K562 (cell line): ENCODE measurements around the gene ARMC7. TPM values are rescaled to one million over a fixed set of nuclear protein-coding genes. Genes with fewer than 3 reads are reported as not detected.

Experiments
- CHD7 ChIP-seq: fragments of 200-600 bp; sonication (generic); IDR thresholded peaks from one replicate; pipeline ENCODE4 v1.6.1; 2012; ENCODE audit warnings: mild to moderate bottlenecking, low read depth, low read length, inconsistent platforms
- CREB5 ChIP-seq: fragments of 250-450 bp; sonication (Bioruptor Pico); IDR thresholded peaks from 2 replicates; pipeline ENCODE4 v1.5.0; 2020; ENCODE audit warnings: mild to moderate bottlenecking
- HDAC3 ChIP-seq: fragments of 450-650 bp; IDR thresholded peaks from 2 replicates; pipeline ENCODE4 v1.6.1; 2018; ENCODE audit warnings: borderline replicate concordance, mild to moderate bottlenecking, moderate library complexity; ENCODE audit not compliant: partially characterized antibody
- ZC3H11A ChIP-seq: IDR thresholded peaks from 2 replicates; pipeline ENCODE4 v1.6.1; 2012; ENCODE audit warnings: low read depth, low read length, improper control_type of control experiment
- polyA plus RNA-seq, 8 experiments: library from polyadenylated mRNA; depleted of rRNA in 4 of 8; stranded (reverse) in 5 of 8; unstranded in 3 of 8; fragments of >200 nt; fragmentation: Nextera tagmentation in 2 of 8; fragmentation: Illumina TruSeq in 1 of 8; extraction: Ambion mirVana in 2 of 8; extraction: Trizol in 1 of 8; gene quantifications; 2 replicates each; pipeline versions ENCODE4 v1.2.1 to v1.2.3, GENCODE V29; 2011 to 2014; ENCODE audit warnings: inconsistent platforms in 1 of 8, missing spikeins in 1 of 8
- total RNA-seq, 7 experiments: library from RNA; depleted of rRNA in 6 of 7; stranded (reverse); fragments of >200 nt in 6 of 7; fragmentation: Illumina TruSeq in 2 of 7; extraction: Trizol in 2 of 7; gene quantifications; 2 replicates each; pipeline versions ENCODE4 v1.2.1 to v1.2.3, GENCODE V29; 2011 to 2021; ENCODE audit warnings: low replicate concordance in 1 of 7
- TF ChIP-seq, protein P1 (sequence below): fragments of 150-350 bp; IDR thresholded peaks from 2 replicates; pipeline ENCODE4 v1.6.1; 2014; ENCODE audit warnings: low read depth, mild to moderate bottlenecking, low read length, borderline replicate concordance
- TF ChIP-seq, protein P2 (sequence below): fragments of 450-650 bp; IDR thresholded peaks from 2 replicates; pipeline ENCODE4 v1.6.1; 2017; ENCODE audit warnings: mild to moderate bottlenecking, moderate library complexity

The ARMC7 gene
- total and polyA plus RNA-seq, 9 of the 15 experiments (the other 6 are each of a cell fraction or from before 2014, with no cell fraction given) = 1.4 to 15.2 (median 5.9) TPM

GRCh38 chr17:75131278-75132017, 21.7 kb downstream of the ARMC7 start, which contains the start of gene NT5C (continued):
- TF ChIP-seq, protein P1, sequence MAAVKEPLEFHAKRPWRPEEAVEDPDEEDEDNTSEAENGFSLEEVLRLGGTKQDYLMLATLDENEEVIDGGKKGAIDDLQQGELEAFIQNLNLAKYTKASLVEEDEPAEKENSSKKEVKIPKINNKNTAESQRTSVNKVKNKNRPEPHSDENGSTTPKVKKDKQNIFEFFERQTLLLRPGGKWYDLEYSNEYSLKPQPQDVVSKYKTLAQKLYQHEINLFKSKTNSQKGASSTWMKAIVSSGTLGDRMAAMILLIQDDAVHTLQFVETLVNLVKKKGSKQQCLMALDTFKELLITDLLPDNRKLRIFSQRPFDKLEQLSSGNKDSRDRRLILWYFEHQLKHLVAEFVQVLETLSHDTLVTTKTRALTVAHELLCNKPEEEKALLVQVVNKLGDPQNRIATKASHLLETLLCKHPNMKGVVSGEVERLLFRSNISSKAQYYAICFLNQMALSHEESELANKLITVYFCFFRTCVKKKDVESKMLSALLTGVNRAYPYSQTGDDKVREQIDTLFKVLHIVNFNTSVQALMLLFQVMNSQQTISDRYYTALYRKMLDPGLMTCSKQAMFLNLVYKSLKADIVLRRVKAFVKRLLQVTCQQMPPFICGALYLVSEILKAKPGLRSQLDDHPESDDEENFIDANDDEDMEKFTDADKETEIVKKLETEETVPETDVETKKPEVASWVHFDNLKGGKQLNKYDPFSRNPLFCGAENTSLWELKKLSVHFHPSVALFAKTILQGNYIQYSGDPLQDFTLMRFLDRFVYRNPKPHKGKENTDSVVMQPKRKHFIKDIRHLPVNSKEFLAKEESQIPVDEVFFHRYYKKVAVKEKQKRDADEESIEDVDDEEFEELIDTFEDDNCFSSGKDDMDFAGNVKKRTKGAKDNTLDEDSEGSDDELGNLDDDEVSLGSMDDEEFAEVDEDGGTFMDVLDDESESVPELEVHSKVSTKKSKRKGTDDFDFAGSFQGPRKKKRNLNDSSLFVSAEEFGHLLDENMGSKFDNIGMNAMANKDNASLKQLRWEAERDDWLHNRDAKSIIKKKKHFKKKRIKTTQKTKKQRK = no peak
- TF ChIP-seq, protein P2, sequence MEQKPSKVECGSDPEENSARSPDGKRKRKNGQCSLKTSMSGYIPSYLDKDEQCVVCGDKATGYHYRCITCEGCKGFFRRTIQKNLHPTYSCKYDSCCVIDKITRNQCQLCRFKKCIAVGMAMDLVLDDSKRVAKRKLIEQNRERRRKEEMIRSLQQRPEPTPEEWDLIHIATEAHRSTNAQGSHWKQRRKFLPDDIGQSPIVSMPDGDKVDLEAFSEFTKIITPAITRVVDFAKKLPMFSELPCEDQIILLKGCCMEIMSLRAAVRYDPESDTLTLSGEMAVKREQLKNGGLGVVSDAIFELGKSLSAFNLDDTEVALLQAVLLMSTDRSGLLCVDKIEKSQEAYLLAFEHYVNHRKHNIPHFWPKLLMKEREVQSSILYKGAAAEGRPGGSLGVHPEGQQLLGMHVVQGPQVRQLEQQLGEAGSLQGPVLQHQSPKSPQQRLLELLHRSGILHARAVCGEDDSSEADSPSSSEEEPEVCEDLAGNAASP = no peak
- TF ChIP-seq CHD7 = no peak
- TF ChIP-seq HDAC3 = no peak
- TF ChIP-seq CREB5 (CRISPR knock-in tag) = no peak
- TF ChIP-seq ZC3H11A = no peak
